Fibroblast of villous mesenchyme (primary cell): ENCODE data around the gene TSPEAR. TPM values are rescaled to one million over a fixed set of nuclear protein-coding genes. Genes with fewer than 3 reads are reported as not detected.

Source experiments
- DNase-seq: peaks from one replicate; pipeline ENCODE4 v3.0.0-alpha.2; 2010; ENCODE audit warnings: low read depth
- H3K4me3 ChIP-seq: 2 replicates; pipeline ENCODE4 v1.5.1; 2011; ENCODE audit warnings: low read depth, mild to moderate bottlenecking, low read length
- total RNA-seq: library from RNA; depleted of rRNA; stranded (reverse); fragments of >200 nt; gene quantifications from 2 replicates; pipeline ENCODE4 v1.2.3, GENCODE V29; 2012
- TF ChIP-seq, protein P1 (sequence below): IDR thresholded peaks from 2 replicates; pipeline ENCODE4 v1.5.1; 2012; ENCODE audit warnings: low read depth, mild to moderate bottlenecking, low read length; ENCODE audit not compliant: insufficient read depth

Gene TSPEAR
- total RNA-seq, 1 donor: not detected

DNA sequence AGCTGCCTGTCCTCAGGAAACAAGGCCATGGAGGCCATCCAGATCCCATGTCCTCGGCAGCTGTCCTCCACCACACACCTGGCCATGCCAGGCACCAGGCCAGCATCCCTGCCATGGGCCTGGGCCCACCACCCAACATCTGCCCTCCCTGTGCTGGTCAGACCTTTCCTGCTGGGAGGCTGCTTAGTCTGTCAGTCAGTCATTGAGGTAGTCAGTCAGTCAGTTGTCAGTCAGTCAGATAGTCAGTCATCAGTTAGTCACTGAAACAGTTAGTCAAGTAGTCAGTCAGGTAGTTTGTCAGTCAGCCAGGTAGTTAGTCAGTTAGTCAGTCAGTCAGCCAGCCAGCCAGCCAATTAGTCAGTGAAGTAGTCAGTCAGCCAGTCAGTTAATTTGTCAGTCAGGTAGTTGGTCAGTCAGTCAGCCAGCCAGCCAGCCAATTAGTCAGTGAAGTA is 188.6 kb downstream of the TSPEAR start:
- no peak for DNase-seq
- H3K4me3 ChIP-seq: no peak overlapping the region
- TF ChIP-seq, protein P1, sequence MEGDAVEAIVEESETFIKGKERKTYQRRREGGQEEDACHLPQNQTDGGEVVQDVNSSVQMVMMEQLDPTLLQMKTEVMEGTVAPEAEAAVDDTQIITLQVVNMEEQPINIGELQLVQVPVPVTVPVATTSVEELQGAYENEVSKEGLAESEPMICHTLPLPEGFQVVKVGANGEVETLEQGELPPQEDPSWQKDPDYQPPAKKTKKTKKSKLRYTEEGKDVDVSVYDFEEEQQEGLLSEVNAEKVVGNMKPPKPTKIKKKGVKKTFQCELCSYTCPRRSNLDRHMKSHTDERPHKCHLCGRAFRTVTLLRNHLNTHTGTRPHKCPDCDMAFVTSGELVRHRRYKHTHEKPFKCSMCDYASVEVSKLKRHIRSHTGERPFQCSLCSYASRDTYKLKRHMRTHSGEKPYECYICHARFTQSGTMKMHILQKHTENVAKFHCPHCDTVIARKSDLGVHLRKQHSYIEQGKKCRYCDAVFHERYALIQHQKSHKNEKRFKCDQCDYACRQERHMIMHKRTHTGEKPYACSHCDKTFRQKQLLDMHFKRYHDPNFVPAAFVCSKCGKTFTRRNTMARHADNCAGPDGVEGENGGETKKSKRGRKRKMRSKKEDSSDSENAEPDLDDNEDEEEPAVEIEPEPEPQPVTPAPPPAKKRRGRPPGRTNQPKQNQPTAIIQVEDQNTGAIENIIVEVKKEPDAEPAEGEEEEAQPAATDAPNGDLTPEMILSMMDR: no peak

DNA sequence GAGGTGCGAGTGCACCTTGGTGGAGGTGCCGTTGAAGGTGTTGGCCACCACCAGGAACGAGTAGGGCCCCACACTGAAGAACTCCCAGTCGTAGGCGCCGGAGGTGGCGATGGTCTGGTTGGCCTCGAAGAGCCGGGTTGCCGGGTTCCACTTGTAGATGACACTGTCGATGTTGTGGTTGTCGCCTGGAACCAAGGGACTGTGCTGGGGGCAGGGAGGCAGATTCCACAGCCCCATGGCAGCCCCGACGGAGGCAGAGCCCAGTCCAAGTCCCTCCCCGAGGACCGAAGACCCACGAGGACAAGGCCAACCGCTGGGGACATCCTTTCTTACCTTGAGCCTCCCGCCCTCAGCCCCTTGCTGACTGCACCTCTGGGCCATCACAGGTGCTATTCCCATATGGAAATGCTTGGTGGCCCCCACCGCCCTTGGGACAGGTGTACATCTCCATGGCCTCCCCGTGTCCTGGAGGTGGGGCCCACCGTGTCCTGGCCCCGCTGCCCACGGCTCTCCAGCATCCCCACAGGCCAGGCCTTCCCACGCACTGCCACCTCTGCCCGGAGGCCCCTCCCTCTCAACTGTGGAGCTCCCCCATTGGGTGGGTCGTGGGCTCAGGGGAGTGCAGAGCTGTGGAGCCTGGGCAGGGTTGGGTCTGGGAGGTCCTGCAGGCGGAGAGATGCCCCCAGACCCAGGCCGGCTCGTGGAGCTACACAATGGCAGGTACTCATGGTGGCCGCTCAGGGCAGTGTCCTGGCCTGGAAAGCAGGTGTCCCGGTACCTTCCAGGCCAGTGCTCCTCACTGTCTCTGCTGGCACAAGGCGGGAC is 189.2 kb downstream of the TSPEAR start:
- no peak overlapping the region for H3K4me3 ChIP-seq
- DNase-seq: no peak
- TF ChIP-seq, protein P1: no peak

GRCh38 chr21:44521301-44521927 is 190.0 kb downstream of the TSPEAR start:
- DNase-seq: no peak
- TF ChIP-seq, protein P1: no peak
- no peak overlapping the region for H3K4me3 ChIP-seq

GRCh38 chr21:44520326-44521300 is 190.8 kb downstream of the TSPEAR start:
- no peak overlapping the region for H3K4me3 ChIP-seq
- TF ChIP-seq, protein P1: no peak
- DNase-seq: no peak

DNA sequence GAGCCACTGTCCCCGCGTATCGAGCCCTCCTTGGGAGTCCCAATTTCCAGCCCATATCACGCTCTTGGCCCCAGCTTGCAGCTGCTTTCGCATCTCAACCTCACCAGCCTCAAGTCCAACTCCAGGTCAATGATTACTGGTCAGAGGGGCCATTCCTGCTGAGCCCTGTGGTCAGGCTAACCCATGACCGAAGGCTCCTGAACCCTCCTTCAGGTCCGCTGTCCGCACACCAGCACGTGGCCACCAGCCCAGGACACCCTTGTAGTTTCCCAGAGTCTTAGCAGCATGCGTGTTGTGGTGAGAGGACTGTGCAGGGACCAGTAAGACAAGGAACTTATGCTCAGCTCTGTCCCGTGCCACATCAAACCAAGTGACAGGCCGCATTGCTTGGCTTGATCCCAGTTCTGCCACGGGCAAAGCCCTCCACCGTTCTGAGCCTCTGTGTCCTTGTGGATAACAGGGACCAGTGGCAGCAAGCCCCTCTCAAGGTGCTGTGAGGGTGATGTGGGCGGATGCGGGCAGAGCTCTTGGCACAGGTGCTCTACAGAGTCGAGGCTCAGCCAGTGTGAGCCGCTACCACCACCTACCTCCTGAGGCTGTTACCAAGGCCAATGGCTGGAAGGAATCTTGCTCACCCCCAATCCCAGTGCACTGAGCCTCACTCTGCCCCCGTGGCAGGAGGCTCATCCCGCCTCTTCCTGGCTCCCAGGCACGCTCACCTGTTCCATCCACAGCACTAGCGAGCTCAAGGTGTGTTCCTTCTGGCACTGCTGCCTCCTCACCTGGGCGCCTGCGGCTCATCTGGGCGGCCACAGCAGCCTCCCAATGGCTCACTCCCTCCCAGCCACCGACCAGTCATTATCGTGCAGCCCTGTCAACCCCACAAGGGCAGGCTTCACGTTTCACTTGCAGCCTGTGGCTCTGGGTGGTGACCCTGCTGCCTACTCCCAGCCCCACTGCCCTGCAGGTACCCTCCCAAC is 191.7 kb downstream of the TSPEAR start:
- no peak overlapping the region for H3K4me3 ChIP-seq
- TF ChIP-seq, protein P1: no peak
- DNase-seq: no peak

DNA sequence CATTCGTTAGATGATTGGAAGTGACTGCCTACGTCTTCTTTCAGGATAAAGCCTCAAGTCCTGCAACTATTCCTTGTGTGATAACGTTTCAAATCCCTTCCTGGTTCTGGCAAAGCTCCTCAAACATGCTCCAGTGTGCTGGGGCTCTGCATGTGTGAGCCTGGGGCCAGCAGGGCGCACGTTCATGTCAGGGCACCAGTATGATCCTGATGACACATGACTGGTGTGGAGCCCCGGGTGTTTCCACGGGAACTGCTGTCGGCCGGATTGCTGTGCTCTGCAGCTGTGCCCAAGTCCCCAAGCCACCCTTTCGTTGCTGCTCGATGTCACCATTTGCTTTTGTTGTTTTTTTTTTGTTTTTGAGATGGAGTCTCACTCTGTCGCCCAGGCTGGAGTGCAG is 192.7 kb downstream of the TSPEAR start:
- H3K4me3 ChIP-seq: no peak overlapping the region
- no peak for DNase-seq
- TF ChIP-seq, protein P1: no peak
